Medulla oblongata (tissue), 1 donor: ENCODE measurements around the gene FABP2.
"Not testable (repeated sequence)": the region's sequence is repeated elsewhere in the genome, so short reads cannot be mapped to it uniquely, and the experiment has no call there.

Experiments used
- DNase-seq: peaks from one replicate; pipeline ENCODE4 v3.0.0-alpha.2; 2015; ENCODE audit errors: extremely low spot score

Gene FABP2

GRCh38 chr4:119313237-119313636 lies 8.7 kb downstream of the FABP2 start:
- DNase-seq = no peak

- DNase-seq = no peak
These were observed 11.1 kb downstream of the FABP2 start for GRCh38 chr4:119310826-119311225.

DNA sequence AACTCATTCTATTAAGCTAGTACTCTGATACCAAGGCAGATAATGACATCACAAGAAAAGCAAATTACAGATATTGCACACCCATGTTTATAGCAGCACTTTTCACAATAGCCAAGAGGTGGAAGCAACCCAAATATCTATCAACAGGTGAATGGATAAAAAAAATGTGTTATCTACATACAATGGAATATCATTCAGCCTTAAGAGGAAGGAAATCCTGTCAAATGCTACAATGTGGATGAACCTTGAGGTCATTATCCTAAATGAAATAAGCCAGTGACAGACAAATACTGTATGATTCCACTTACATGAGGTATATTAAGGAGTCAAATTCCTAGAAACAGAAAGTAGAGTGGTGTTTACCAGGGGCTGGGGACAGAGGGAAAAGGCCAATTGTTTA lies 14.3 kb downstream of the FABP2 start:
- no peak for DNase-seq

- DNase-seq = no peak
These were observed 17.5 kb downstream of the FABP2 start for GRCh38 chr4:119304431-119304830.

GRCh38 chr4:119303587-119304305 lies 18.2 kb downstream of the FABP2 start:
- DNase-seq = no peak

DNA sequence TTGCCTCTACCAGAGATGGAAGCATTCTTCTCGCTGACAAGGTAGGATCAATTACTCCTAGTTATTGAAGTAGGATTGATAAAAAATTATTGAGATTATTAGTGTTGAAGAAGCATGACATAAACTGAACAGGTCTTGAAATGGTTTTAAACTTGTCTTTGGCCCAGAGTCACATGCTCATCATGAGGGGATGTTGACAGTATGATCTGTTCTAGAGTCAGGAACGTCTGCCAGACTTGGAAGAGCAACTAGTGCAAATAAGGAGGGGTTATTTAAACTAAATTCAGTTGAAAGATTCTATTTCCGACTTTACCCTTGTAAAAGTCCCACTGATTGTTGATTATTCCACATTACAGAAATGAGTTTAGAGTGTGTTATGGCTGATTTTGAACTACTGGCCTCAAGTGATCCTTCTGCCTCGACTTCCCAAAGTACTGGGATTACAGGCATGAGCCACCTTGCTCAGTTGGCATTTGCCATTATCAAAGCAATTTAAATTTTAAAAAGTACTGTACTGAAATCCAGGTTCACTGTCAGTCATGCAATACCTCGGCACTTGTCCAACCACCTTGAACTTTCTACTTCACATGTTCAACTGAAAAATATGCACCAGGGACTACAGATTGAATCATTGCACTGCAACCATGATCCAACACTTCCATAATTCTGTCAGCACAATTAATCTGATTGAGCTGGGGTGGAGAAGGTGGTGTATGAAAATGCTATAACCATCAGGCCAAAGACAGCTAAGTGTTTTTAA lies 19.7 kb downstream of the FABP2 start:
- DNase-seq = no peak

GRCh38 chr4:119300101-119300978 lies 21.6 kb downstream of the FABP2 start:
- peak; percentile 91 for DNase-seq

DNA sequence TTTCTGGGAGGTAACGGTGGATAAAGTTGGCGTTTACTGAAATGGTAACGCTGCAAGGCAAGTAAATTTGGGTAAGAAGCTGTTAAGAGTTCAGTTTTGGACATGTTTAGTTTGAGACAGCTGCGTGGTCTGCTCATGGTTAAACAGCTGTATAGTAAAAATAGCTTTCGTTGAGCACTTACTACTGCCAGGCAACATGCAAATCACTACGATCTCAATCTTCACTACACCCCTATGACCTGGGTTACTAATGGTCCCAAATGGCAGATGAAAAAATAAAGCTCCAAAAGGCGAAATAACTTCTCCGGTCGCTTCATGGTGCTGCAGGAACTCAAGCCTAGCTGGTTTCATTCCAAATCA lies 22.2 kb downstream of the FABP2 start:
- DNase-seq = peak; percentile 30

- DNase-seq = no peak
These were observed 22.7 kb downstream of the FABP2 start for GRCh38 chr4:119299260-119299671.

GRCh38 chr4:119297795-119298194 lies 24.1 kb downstream of the FABP2 start:
- no peak for DNase-seq

GRCh38 chr4:119296356-119296755 lies 25.6 kb downstream of the FABP2 start:
- DNase-seq = no peak

- no peak for DNase-seq
These were observed 31.3 kb downstream of the FABP2 start for GRCh38 chr4:119290598-119290997.

DNA sequence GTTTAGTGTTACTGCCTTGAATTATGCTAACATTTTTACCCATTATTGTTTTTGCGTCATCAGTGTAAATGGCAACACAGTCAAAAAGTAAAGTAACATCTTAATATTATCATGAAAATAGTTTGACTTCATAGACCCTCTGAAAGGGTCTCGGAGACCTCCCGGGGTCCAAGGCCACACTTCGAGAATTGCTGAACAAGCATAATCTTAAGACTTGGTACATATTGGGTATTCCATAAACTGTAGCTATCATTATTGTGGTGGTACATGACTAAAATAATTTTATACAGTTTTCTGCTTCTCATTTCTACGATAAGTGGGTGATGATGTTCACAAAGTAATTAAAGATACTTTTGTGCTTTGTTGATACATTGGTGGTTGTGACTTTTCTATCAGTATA lies 32.6 kb downstream of the FABP2 start:
- DNase-seq = no peak

- peak; percentile 77 for DNase-seq
These were observed 35.4 kb downstream of the FABP2 start for GRCh38 chr4:119286377-119287002.

DNA sequence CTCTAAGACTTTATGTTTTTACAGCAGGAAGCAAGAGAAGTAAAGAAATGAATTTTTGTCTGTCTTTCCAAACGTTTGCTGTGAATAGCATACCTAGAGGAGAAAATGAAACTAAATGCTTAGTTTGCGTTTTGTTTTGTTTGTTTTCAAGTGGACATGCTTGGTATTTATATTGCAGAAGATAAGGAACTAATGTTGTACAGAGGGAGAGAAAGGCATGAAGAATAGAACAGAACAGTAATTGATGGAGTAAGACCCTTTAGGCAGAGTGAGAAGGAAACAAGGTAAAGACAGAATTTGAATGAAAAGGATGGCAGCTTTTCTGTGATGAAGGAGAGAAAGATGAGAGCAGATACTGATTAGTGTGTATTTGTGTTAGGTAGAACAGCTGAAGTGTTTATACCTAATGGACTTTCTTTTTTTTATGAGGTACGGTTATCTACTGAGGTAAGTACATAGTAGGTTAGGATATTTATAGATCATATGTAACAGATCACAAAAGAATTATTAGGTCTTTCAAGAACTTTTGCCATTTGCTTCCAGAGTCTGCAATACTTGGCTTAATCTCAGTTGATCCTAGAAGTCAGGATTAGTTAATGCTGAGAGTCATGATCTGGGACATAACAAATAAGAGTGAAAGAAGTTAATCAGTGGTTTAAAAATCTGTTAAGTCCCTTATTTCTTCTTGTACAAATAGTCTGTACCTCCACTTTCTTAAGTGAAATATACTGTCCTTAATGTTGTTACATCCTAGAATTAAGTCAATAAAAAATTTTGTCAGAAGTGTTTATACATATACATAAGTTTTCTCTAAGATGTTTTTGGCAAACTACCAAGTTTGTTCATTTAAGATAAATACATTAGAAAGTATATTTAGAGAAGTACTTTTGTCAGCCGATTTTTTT lies 36.8 kb downstream of the FABP2 start:
- peak; percentile 18 for DNase-seq

DNA sequence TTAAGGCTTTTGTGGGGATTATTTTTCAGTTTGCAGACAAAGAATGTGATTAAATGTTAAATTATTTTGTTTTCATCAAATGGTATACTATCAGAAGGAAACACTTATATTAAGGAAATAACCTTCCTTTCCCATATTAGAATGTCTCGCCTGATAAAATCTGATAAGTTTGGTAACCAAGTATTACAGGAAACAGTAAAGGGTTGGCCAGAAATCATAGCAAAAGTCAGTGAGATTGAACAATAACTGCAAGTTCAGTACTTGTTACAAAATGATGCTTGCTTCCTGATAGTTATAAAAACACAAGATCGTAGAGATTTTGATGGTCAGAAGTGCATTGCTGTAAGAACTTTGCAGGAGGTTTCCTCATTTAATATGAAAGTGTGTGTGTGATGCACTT lies 40.5 kb downstream of the FABP2 start:
- DNase-seq = no peak

DNA sequence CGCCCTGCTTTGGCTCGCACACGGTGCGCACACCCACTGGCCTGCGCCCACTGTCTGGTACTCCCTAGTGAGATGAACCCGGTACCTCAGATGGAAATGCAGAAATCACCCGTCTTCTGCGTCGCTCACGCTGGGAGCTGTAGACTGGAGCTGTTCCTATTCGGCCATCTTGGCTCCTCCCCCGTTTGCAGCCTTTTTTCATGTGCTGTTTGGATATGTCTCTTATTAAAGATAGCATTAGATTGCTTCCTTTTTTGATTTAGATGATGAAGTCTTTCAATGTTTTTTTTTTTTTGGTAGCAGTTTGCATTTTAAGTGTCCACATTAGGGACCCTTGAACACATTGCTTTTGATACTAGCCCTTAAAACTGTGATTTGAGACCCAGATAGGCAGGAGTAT lies 42.0 kb downstream of the FABP2 start:
- DNase-seq = not testable (repeated sequence)

DNA sequence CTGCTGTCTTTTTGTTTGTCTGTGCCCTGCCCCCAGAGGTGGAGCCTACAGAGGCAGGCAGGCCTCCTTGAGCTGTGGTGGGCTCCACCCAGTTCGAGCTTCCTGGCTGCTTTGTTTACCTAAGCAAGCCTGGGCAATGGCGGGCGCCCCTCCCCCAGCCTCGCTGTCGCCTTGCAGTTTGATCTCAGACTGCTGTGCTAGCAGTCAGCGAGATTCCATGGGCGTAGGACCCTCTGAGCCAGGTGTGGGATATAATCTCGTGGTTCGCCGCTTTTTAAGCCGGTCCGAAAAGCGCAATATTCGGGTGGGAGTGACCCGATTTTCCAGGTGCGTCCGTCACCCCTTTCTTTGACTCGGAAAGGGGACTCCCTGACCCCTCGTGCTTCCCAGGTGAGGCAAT lies 42.4 kb downstream of the FABP2 start:
- DNase-seq = not testable (repeated sequence)

GRCh38 chr4:119271361-119272085 lies 50.4 kb downstream of the FABP2 start:
- DNase-seq = no peak

- no peak for DNase-seq
These were observed 53.5 kb downstream of the FABP2 start for GRCh38 chr4:119268466-119268865.
